ENCODE measurements around the gene LRIG2.

DNA sequence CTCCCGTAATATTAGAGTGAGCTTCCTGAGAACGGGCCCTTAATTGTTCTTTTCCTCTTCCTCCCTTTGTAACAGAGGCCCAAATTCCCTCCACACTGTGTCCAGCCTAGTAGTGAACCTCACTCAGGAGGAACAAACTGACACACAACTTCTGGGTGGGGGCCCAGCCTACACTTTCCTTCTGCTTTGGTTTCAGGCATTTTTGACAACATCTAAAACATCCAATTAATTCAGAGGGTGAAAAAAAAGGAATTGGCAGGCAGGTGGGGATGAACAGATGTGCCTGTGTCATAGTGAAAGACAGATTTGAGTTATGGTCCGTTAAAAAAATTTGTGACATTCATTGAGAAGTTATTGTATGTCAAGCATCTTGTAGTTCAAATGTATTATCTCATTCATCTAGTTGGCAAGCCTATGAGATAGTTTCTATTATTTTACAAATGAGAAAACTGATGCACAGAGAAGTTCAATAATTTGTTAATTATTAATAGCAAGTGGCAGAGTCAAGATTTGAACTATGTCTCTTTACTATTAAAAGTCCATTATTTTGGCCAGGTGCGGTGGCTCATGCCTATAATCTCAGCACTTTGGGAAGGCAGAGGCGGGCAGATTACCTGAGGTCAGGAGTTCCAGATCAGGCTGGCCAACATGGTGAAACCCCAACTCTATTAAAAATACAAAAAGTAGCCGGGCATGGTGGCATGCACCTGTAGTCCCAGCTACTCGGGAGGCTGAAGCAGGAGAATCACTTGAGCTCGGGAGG lies 41.6 kb upstream of the LRIG2 start:
- TF ChIP-seq, protein P1, sequence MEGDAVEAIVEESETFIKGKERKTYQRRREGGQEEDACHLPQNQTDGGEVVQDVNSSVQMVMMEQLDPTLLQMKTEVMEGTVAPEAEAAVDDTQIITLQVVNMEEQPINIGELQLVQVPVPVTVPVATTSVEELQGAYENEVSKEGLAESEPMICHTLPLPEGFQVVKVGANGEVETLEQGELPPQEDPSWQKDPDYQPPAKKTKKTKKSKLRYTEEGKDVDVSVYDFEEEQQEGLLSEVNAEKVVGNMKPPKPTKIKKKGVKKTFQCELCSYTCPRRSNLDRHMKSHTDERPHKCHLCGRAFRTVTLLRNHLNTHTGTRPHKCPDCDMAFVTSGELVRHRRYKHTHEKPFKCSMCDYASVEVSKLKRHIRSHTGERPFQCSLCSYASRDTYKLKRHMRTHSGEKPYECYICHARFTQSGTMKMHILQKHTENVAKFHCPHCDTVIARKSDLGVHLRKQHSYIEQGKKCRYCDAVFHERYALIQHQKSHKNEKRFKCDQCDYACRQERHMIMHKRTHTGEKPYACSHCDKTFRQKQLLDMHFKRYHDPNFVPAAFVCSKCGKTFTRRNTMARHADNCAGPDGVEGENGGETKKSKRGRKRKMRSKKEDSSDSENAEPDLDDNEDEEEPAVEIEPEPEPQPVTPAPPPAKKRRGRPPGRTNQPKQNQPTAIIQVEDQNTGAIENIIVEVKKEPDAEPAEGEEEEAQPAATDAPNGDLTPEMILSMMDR (IDR thresholded peaks at IDR 0.05) = no peak
- TF ChIP-seq EP300 (IDR thresholded peaks at IDR 0.05; ENCODE audit: low read depth) (no peak), POLR2A (IDR thresholded peaks at IDR 0.05) (no peak)

Data from transverse colon (tissue), 3 donors.